H1 (cell line): Measurements from ENCODE around the gene JUN. TPM values are rescaled to one million over a fixed set of nuclear protein-coding genes. Genes with fewer than 3 reads are reported as not detected.

Source experiments
- CTCF ChIA-PET: fragments of 300-600 bp; sonication (Branson Sonifier 250); formaldehyde crosslinking; loops from one replicate; lab custom pipeline; 2021; ENCODE audit not compliant: partially characterized antibody; lab: Charles Lee
- POLR2A ChIA-PET: fragments of 300-600 bp; sonication (Branson Sonifier 250); formaldehyde crosslinking; loops from one replicate; lab custom pipeline; 2021; ENCODE audit warnings: inconsistent platforms; ENCODE audit not compliant: partially characterized antibody; lab: Charles Lee
- DNase-seq, 2 experiments: peaks; one replicate each; pipeline versions ENCODE4 v3.0.0 to v3.0.0-alpha.2; 2010 to 2022; ENCODE audit warnings: low spot score in 2 of 2, low read depth in 1 of 2, mixed read lengths in 1 of 2
- FAIRE-seq: peaks from 2 replicates; lab custom pipeline; 2011; peaks lifted over from hg19 to GRCh38; lab: Jason Lieb, UNC
- H2AFZ ChIP-seq: 2 replicates; pipeline ENCODE4 v1.8.1; 2012; ENCODE audit warnings: low read length, inconsistent platforms
- H2AK5ac ChIP-seq: 2 replicates; pipeline ENCODE4 v1.6.1; 2013; ENCODE audit warnings: low read depth, low read length
- H2BK120ac ChIP-seq: replicated peaks from 2 replicates; pipeline ENCODE3; 2013; ENCODE audit warnings: low read depth, low read length, inconsistent platforms
- H2BK12ac ChIP-seq: 2 replicates; pipeline ENCODE4 v1.6.1; 2013; ENCODE audit warnings: low read depth, low read length
- H2BK15ac ChIP-seq: 2 replicates; pipeline ENCODE4 v1.6.1; 2013; ENCODE audit warnings: low read length
- H2BK20ac ChIP-seq: 2 replicates; pipeline ENCODE4 v1.6.1; 2013; ENCODE audit warnings: low read length
- H2BK5ac ChIP-seq: 2 replicates; pipeline ENCODE4 v1.6.1; 2013; ENCODE audit warnings: low read depth, low read length
- H3K14ac ChIP-seq: 2 replicates; pipeline ENCODE4 v1.6.1; 2013; ENCODE audit warnings: inconsistent platforms; ENCODE audit not compliant: insufficient read length
- H3K18ac ChIP-seq: 2 replicates; pipeline ENCODE4 v1.6.1; 2013; ENCODE audit warnings: low read length; ENCODE audit errors: extremely low read depth
- H3K23ac ChIP-seq: 2 replicates; pipeline ENCODE4 v1.6.1; 2013; ENCODE audit warnings: inconsistent platforms; ENCODE audit not compliant: insufficient read length
- H3K23me2 ChIP-seq: 2 replicates; pipeline ENCODE4 v1.6.1; 2013; ENCODE audit warnings: low read depth, low read length
- H3K27ac ChIP-seq: 2 replicates; pipeline ENCODE4 v1.6.1; 2011; ENCODE audit warnings: low read depth, low read length, inconsistent platforms
- H3K27me3 ChIP-seq, 4 experiments: replicated peaks in 1 of 4; 1 replicate in 1 of 4; 2 replicates in 3 of 4; pipeline versions ENCODE4 v1.6.1 to v1.8.1; 2011 to 2013; ENCODE audit warnings: low read length in 3 of 4, mild to moderate bottlenecking in 3 of 4, inconsistent platforms in 2 of 4, mixed read lengths in 2 of 4, moderate library complexity in 1 of 4; ENCODE audit not compliant: control insufficient read depth in 3 of 4, insufficient read depth in 3 of 4; ENCODE audit errors: extremely low read depth in 1 of 4
- H3K36me3 ChIP-seq, 4 experiments: 2 replicates each; pipeline versions ENCODE4 v1.6.1 to v1.8.1; 2011 to 2013; ENCODE audit warnings: mild to moderate bottlenecking in 4 of 4, low read length in 3 of 4, moderate library complexity in 2 of 4, control low read depth in 1 of 4, inconsistent platforms in 1 of 4; ENCODE audit not compliant: insufficient read depth in 4 of 4, control insufficient read depth in 2 of 4
- H3K4ac ChIP-seq: replicated peaks from 2 replicates; pipeline ENCODE3; 2013; ENCODE audit warnings: low read length, low read depth, mixed read lengths, inconsistent platforms; ENCODE audit not compliant: insufficient read length
- H3K4me1 ChIP-seq, 4 experiments: replicated peaks in 1 of 4; 1 replicate in 1 of 4; 2 replicates in 3 of 4; pipeline versions ENCODE4 v1.6.1 to v1.8.1; 2011 to 2013; ENCODE audit warnings: low read length in 3 of 4, inconsistent platforms in 2 of 4, mixed read lengths in 1 of 4; ENCODE audit not compliant: insufficient read depth in 4 of 4, control insufficient read depth in 3 of 4
- H3K4me2 ChIP-seq, 2 experiments: 2 replicates each; pipeline versions ENCODE4 v1.6.1 to v1.8.1; 2011 to 2013; ENCODE audit warnings: low read depth in 2 of 2, low read length in 2 of 2, control low read depth in 1 of 2, inconsistent platforms in 1 of 2, mild to moderate bottlenecking in 1 of 2; ENCODE audit not compliant: insufficient read depth in 1 of 2
- H3K4me3 ChIP-seq, 4 experiments: fragments of 200-600, 300-600 bp in 1 of 4; sonication (generic), shearing (Covaris generic), sonication (Bioruptor Twin) in 1 of 4; 2 replicates each; pipeline versions ENCODE4 v1.5.1 to v1.8.1; 2011 to 2016; ENCODE audit warnings: low read length in 4 of 4, low read depth in 3 of 4, control low read depth in 2 of 4, inconsistent platforms in 2 of 4, mild to moderate bottlenecking in 2 of 4, mixed read lengths in 1 of 4, moderate library complexity in 1 of 4; ENCODE audit not compliant: insufficient read depth in 2 of 4; ENCODE audit errors: extremely low read depth in 1 of 4
- H3K56ac ChIP-seq: replicated peaks from 2 replicates; pipeline ENCODE3; 2013; ENCODE audit warnings: low read depth, mild to moderate bottlenecking, mixed read lengths, low read length, inconsistent platforms; ENCODE audit not compliant: insufficient read length
- H3K79me1 ChIP-seq: 2 replicates; pipeline ENCODE4 v1.6.1; 2013; ENCODE audit warnings: low read depth, low read length, control low read depth
- H3K79me2 ChIP-seq, 2 experiments: 2 replicates each; pipeline versions ENCODE4 v1.6.1 to v1.8.1; 2012 to 2013; ENCODE audit warnings: low read length in 2 of 2, mild to moderate bottlenecking in 2 of 2, inconsistent platforms in 1 of 2; ENCODE audit not compliant: insufficient read depth in 2 of 2, control insufficient read depth in 1 of 2
- H3K9ac ChIP-seq, 4 experiments: replicated peaks in 1 of 4; 1 replicate in 1 of 4; 2 replicates in 3 of 4; pipeline versions ENCODE4 v1.6.1 to v1.8.1; 2011 to 2013; ENCODE audit warnings: low read depth in 3 of 4, low read length in 3 of 4, control low read depth in 2 of 4, mild to moderate bottlenecking in 2 of 4, moderate library complexity in 2 of 4, inconsistent platforms in 1 of 4; ENCODE audit errors: extremely low read depth in 1 of 4
- H3K9me3 ChIP-seq, 2 experiments: 2 replicates each; pipeline versions ENCODE4 v1.6.1 to v1.8.1; 2012 to 2013; ENCODE audit warnings: mild to moderate bottlenecking in 2 of 2, moderate library complexity in 2 of 2, control low read depth in 1 of 2, inconsistent platforms in 1 of 2, low read depth in 1 of 2, low read length in 1 of 2, mixed read lengths in 1 of 2; ENCODE audit not compliant: insufficient read depth in 2 of 2
- H4K20me1 ChIP-seq, 2 experiments: replicated peaks in 1 of 2; 2 replicates each; pipeline versions ENCODE3 to v1.8.1; 2011 to 2013; ENCODE audit warnings: inconsistent platforms in 2 of 2, low read length in 2 of 2, mild to moderate bottlenecking in 1 of 2; ENCODE audit not compliant: insufficient read depth in 2 of 2, control insufficient read depth in 1 of 2
- H4K5ac ChIP-seq: 2 replicates; pipeline ENCODE4 v1.6.1; 2013; ENCODE audit warnings: low read length, low read depth, mixed read lengths, inconsistent platforms; ENCODE audit not compliant: insufficient read length
- H4K8ac ChIP-seq: 2 replicates; pipeline ENCODE4 v1.8.0; 2013; ENCODE audit warnings: mild to moderate bottlenecking, moderate library complexity, low read length, inconsistent platforms; ENCODE audit not compliant: insufficient read depth; ENCODE audit errors: extremely low read depth
- H4K91ac ChIP-seq: replicated peaks from 2 replicates; pipeline ENCODE3; 2013; ENCODE audit warnings: low read length, mixed read lengths, inconsistent platforms; ENCODE audit not compliant: insufficient read length
- KDM1A ChIP-seq: fragments of 200-600, 300-600 bp; sonication (generic); IDR thresholded peaks from 2 replicates; pipeline ENCODE4 v1.7.1; 2016; ENCODE audit warnings: mild to moderate bottlenecking, low read length, borderline replicate concordance
- MAFK ChIP-seq: IDR thresholded peaks from 2 replicates; pipeline ENCODE4 v1.6.1; 2012; ENCODE audit warnings: low read depth, mild to moderate bottlenecking, improper control_type of control experiment, low read length
- MAX ChIP-seq: IDR thresholded peaks from 2 replicates; pipeline ENCODE4 v1.6.1; 2012; ENCODE audit warnings: inconsistent platforms
- SUZ12 ChIP-seq: fragments of 200-600 bp; sonication (generic); IDR thresholded peaks from 2 replicates; pipeline ENCODE4 v1.6.1; 2012; ENCODE audit warnings: mild to moderate bottlenecking, inconsistent platforms, low read length, moderate library complexity, mixed read lengths
- WGBS, 2 experiments: shearing (Covaris generic) in 1 of 2; methylation state at CpG; one replicate each; pipeline versions ENCODE4 v1.1.6 to v1.1.7; 2013 to 2015; ENCODE audit warnings: low lambda C conversion rate in 2 of 2, mixed read lengths in 2 of 2, inconsistent platforms in 1 of 2, low coverage in 1 of 2, missing lambda C conversion rate in 1 of 2; ENCODE audit not compliant: insufficient replicate concordance in 2 of 2, insufficient coverage in 1 of 2, insufficient read length in 1 of 2; ENCODE audit errors: extremely low coverage in 1 of 2, missing lambda C conversion rate in 1 of 2; 5-methylcytosine and 5-hydroxymethylcytosine counted together
- polyA plus RNA-seq, 7 experiments: library from polyadenylated mRNA; depleted of rRNA in 3 of 7; stranded (reverse) in 5 of 7; unstranded in 2 of 7; fragments of >200 nt in 5 of 7; fragments of 200-250 nt in 2 of 7; gene quantifications; 1 replicate in 5 of 7; 2 replicates in 1 of 7; 4 replicates in 1 of 7; pipeline versions ENCODE4 v1.2.1 to v1.2.3, GENCODE V29; 2011 to 2013; ENCODE audit warnings: missing spikeins in 2 of 7, mixed read lengths in 2 of 7
- total RNA-seq: library from RNA; stranded (reverse); fragmentation: NEBNext Ultra II Directional; extraction: Animal tissue kit (Norgen Biotek cat#: 25700); gene quantifications from 2 replicates; pipeline ENCODE4 v1.2.1, GENCODE V29; 2021

JUN gene
- total and polyA plus RNA-seq, 2 of the 8 experiments (the other 6 are each of a cell fraction or from before 2014, with no cell fraction given), result 4.4 to 10.9 TPM

GRCh38 chr1:58773406-58773840 is 10.4 kb downstream of the JUN start:
- Histone ChIP-seq H3K18ac (no peak overlapping the region), H3K9me3 (no peaks in the 10 kb centered on the region), H3K23me2 (no peaks in the 10 kb centered on the region), H3K36me3 (no peaks in the 10 kb centered on the region), H2BK120ac (no peak overlapping the region), H3K4me1 (peaks cover 0 to 3% (median under 1%) of the 10 kb centered on the region in 4 experiments; a peak in 1 of 7 replicates), H3K27ac (no peak overlapping the region), H3K4ac (no peak overlapping the region), H4K20me1 (no peaks in the 10 kb centered on the region), H4K5ac (no peak overlapping the region), H3K14ac (no peak overlapping the region), H2BK5ac (no peak overlapping the region), H3K56ac (no peak overlapping the region), H2BK20ac (no peak overlapping the region), H4K8ac (peak overlapping the region; percentile 43; the same call in 1 of the 2 replicates), H3K27me3 (peaks cover 0 to 1% (median 0%) of the 10 kb centered on the region in 4 experiments; a peak in 3 of 7 replicates), H2AFZ (0 out of 2 replicates have a peak overlapping the region, but pooled peaks have one; percentile 54), H4K91ac (peak overlapping the region; percentile 17), H3K23ac (no peak overlapping the region), H3K4me3 (no peak overlapping the region), H3K79me2 (no peaks in the 10 kb centered on the region), H3K9ac (no peak overlapping the region), H2BK15ac (no peak overlapping the region; the same call in 1 of the 2 replicates), H2BK12ac (no peak overlapping the region), H2AK5ac (no peak overlapping the region), H3K4me2 (no peak overlapping the region), H3K79me1 (no peaks in the 10 kb centered on the region)
- DNase-seq (no peak), FAIRE-seq (no peak)
- 82% methylated on average over 3 of the region's 3 CpGs; no CpG with 5 or more reads in 1 of the 2 experiments for WGBS, 2 experiments
- POLR2A ChIA-PET, result interaction anchor here (1.3 to 2.0 kb wide), 2 partner anchors 9 to 68 kb away, joined by 3 to 9 read pairs; no protein-coding TSS in a partner anchor
- TF ChIP-seq KDM1A (no peak), MAFK (no peak), SUZ12 (no peak), MAX (no peak)
- CTCF ChIA-PET, result interaction anchor here (0.7 to 1.7 kb wide), 8 partner anchors 8 to 791 kb away, joined by 3 to 11 read pairs (median 3); no protein-coding TSS in a partner anchor
